ENCODE data around the gene MCHR1. TPM values are rescaled to one million over a fixed set of nuclear protein-coding genes. Genes with fewer than 3 reads are reported as not detected.
"Not testable (repeated sequence)": the region's sequence is repeated elsewhere in the genome, so short reads cannot be mapped to it uniquely, and the experiment has no call there.

Gene MCHR1
- total RNA-seq, 2 donors from 2014 or later = not detected

- Histone ChIP-seq H3K36me3 (replicated peaks in 1 of 2; ENCODE audit: insufficient read depth in 1 of 2, low read depth in 2 of 2) (no peaks in the 10 kb centered on the region), H3K27ac (no peak overlapping the region), H3K4me3 (no peak overlapping the region), H3K4me1 (peaks cover 17% of the 10 kb centered on the region), H3K9me3 (no peaks in the 10 kb centered on the region), H3K27me3 (no peaks in the 10 kb centered on the region)
- intact Hi-C loops (cut with DNase I) = no loop called here
- 95 to 97% methylated on average over 8 to 9 of the region's 9 CpGs for WGBS, 2 donors
- TF ChIP-seq POLR2A (IDR thresholded peaks at IDR 0.05) (no peak), CTCF (IDR thresholded peaks at IDR 0.05) (no peak)
- DNase-seq (no peak), ATAC-seq (no peak)
Measured at GRCh38 chr22:40653361-40653760, 25.9 kb upstream of the MCHR1 start.

GRCh38 chr22:40654522-40655167 is 24.6 kb upstream of the MCHR1 start:
- peak in 4 of 7 experiments; percentile 18 to 28 (median 22) for TF ChIP-seq CTCF (IDR thresholded peaks at IDR 0.05)
- TF ChIP-seq POLR2A (IDR thresholded peaks at IDR 0.05) = no peak
- Histone ChIP-seq H3K9me3 (no peaks in the 10 kb centered on the region), H3K27ac (peak overlapping the region; percentile 19 to 73 (median 50)), H3K36me3 (replicated peaks in 1 of 2; ENCODE audit: insufficient read depth in 1 of 2, low read depth in 2 of 2) (no peaks in the 10 kb centered on the region), H3K27me3 (no peaks in the 10 kb centered on the region), H3K4me3 (no peak overlapping the region), H3K4me1 (peaks cover 17% of the 10 kb centered on the region)
- peak; percentile 36 for ATAC-seq
- intact Hi-C loops (cut with DNase I) = no loop called here
- 23 to 35% methylated on average over 8 to 11 of the region's 11 CpGs for WGBS, 2 donors
- peak; percentile 44 to 63 (median 58) for DNase-seq

- H3K27me3 ChIP-seq; H3K9me3 ChIP-seq; ATAC-seq; DNase-seq; intact Hi-C loops (cut with DNase I); H3K27ac ChIP-seq; H3K4me3 ChIP-seq; H3K36me3 ChIP-seq (replicated peaks in 1 of 2; ENCODE audit: insufficient read depth in 1 of 2, low read depth in 2 of 2): not testable (repeated sequence)
- H3K4me1 ChIP-seq = peaks cover 17% of the 10 kb centered on the region
- 94 to 97% methylated on average over 3 of the region's 3 CpGs for WGBS, 2 donors
Measured at GRCh38 chr22:40655941-40656340, 23.3 kb upstream of the MCHR1 start.

- WGBS, 2 donors = 90 to 93% methylated on average over 10 of the region's 10 CpGs
- DNase-seq; intact Hi-C loops (cut with DNase I); ATAC-seq; H3K9me3 ChIP-seq; H3K4me3 ChIP-seq; H3K27me3 ChIP-seq; H3K27ac ChIP-seq; H3K36me3 ChIP-seq (replicated peaks in 1 of 2; ENCODE audit: insufficient read depth in 1 of 2, low read depth in 2 of 2): not testable (repeated sequence)
- peaks cover 17% of the 10 kb centered on the region for H3K4me1 ChIP-seq
Measured at GRCh38 chr22:40656651-40657050, 22.6 kb upstream of the MCHR1 start.

- Histone ChIP-seq H3K9me3 (no peaks in the 10 kb centered on the region), H3K4me1 (peaks cover 9% of the 10 kb centered on the region), H3K4me3 (no peak overlapping the region), H3K27ac (no peak overlapping the region), H3K27me3 (no peaks in the 10 kb centered on the region), H3K36me3 (replicated peaks in 1 of 2; ENCODE audit: insufficient read depth in 1 of 2, low read depth in 2 of 2) (no peaks in the 10 kb centered on the region)
- DNase-seq (no peak), ATAC-seq (no peak)
- intact Hi-C loops (cut with DNase I) = no loop called here
- TF ChIP-seq POLR2A (IDR thresholded peaks at IDR 0.05) (no peak), CTCF (IDR thresholded peaks at IDR 0.05) (no peak)
- 71 to 78% methylated on average over 6 of the region's 6 CpGs for WGBS, 2 donors
Measured at GRCh38 chr22:40659166-40659565, 20.1 kb upstream of the MCHR1 start.

- no peaks in the 10 kb centered on the region for H3K4me1 ChIP-seq
- ATAC-seq (no peak), DNase-seq (no peak)
- H3K9me3 ChIP-seq = no peaks in the 10 kb centered on the region
- H3K27me3 ChIP-seq = no peaks in the 10 kb centered on the region
- no peak overlapping the region for H3K27ac ChIP-seq
- no peak for TF ChIP-seq CTCF (IDR thresholded peaks at IDR 0.05)
- no peak for TF ChIP-seq POLR2A (IDR thresholded peaks at IDR 0.05)
- intact Hi-C loops (cut with DNase I) = no loop called here
- H3K36me3 ChIP-seq (replicated peaks in 1 of 2; ENCODE audit: insufficient read depth in 1 of 2, low read depth in 2 of 2) = no peaks in the 10 kb centered on the region
- WGBS, 2 donors = 79 to 97% methylated on average over 3 of the region's 3 CpGs
- no peak overlapping the region for H3K4me3 ChIP-seq
Measured at GRCh38 chr22:40660730-40661129, 18.6 kb upstream of the MCHR1 start.
